ENCODE data around the gene PRKN.

DNA sequence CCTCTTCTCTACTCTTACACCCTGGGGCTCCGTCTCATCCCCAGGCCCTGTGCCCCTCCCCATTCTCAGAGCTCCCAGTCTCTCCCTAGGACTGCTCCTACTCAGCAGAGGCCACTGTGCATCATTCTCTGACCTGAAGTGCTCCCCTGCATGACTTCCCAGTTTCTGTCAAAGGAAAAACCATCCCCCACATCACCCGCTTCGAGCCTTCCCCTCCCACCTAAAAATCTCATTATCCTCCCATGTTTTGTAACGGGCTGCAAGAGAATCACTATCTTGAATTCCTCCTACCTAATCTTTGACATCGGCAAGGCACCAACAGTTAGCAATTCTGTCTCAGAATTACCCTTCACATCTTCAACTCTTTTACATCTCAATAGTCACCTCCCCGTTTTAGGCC lies 463.0 kb downstream of the PRKN start:
- TF ChIP-seq POLR2A (IDR thresholded peaks at IDR 0.05; ENCODE audit: low read length), result no peak
- TF ChIP-seq GATA1 (IDR thresholded peaks at IDR 0.05; ENCODE audit: low read depth, low read length), result no peak
